ENCODE results near the gene SAMD1. TPM values are rescaled to one million over a fixed set of nuclear protein-coding genes. Genes with fewer than 3 reads are reported as not detected.
"Not testable (repeated sequence)": the region's sequence is repeated elsewhere in the genome, so short reads cannot be mapped to it uniquely, and the experiment has no call there.

SAMD1 gene
- total RNA-seq, 2 donors from 2014 or later, result 25.4 to 48.2 TPM

DNA sequence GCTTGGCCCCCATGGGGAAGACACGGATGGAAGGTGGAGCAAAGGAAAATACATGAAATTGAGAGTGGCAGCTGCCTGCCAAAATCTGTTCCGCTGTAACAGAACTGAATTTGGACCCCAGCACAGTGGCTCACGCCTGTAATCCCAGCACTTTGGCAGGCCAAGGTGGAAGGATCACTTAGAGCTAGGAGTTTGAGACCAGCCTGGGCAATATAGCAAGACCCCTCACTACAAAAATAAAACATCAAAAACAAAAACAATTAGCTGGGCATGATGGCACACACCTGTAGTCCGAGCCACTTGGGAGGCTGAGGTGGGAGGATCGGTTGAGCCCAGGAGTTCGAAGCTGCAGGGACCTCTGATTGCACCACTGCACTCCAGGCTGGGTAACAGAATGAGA, 38.1 kb downstream of the SAMD1 start:
- H3K4me1 ChIP-seq (replicated peaks), result no peaks in the 10 kb centered on the region
- no peak overlapping the region for H3K4me3 ChIP-seq
- intact Hi-C loops (cut with DNase I), result no loop called here
- no peak for TF ChIP-seq CTCF (IDR thresholded peaks at IDR 0.05)
- TF ChIP-seq POLR2A (IDR thresholded peaks at IDR 0.05), result no peak
- TF ChIP-seq POLR2AphosphoS5 (IDR thresholded peaks at IDR 0.05), result no peak
- H3K9me3 ChIP-seq, result no peaks in the 10 kb centered on the region
- no peak for DNase-seq (ENCODE audit: low spot score)
- WGBS, result 83% methylated on average over 6 of the region's 6 CpGs
- no peaks in the 10 kb centered on the region for H3K36me3 ChIP-seq
- H3K27ac ChIP-seq, result no peak overlapping the region
- no peaks in the 10 kb centered on the region for H3K27me3 ChIP-seq (replicated peaks; ENCODE audit: insufficient read depth)

- Histone ChIP-seq H3K27ac (no peak overlapping the region), H3K4me1 (replicated peaks) (no peaks in the 10 kb centered on the region), H3K27me3 (replicated peaks; ENCODE audit: insufficient read depth) (no peaks in the 10 kb centered on the region), H3K9me3 (no peaks in the 10 kb centered on the region), H3K36me3 (no peaks in the 10 kb centered on the region), H3K4me3 (no peak overlapping the region)
- WGBS, result 77% methylated on average over 9 of the region's 9 CpGs
- TF ChIP-seq CTCF (IDR thresholded peaks at IDR 0.05) (no peak), POLR2A (IDR thresholded peaks at IDR 0.05) (no peak), POLR2AphosphoS5 (IDR thresholded peaks at IDR 0.05) (no peak)
- no peak for DNase-seq (ENCODE audit: low spot score)
- intact Hi-C loops (cut with DNase I), result no loop called here
These were observed 38.6 kb downstream of the SAMD1 start for GRCh38 chr19:14051980-14052379.

- WGBS, result 94% methylated on average over 11 of the region's 11 CpGs
- H3K27ac ChIP-seq; H3K36me3 ChIP-seq; H3K4me1 ChIP-seq (replicated peaks); H3K4me3 ChIP-seq; intact Hi-C loops (cut with DNase I); DNase-seq (ENCODE audit: low spot score); H3K9me3 ChIP-seq; H3K27me3 ChIP-seq (replicated peaks; ENCODE audit: insufficient read depth): not testable (repeated sequence)
These were observed 39.6 kb downstream of the SAMD1 start for GRCh38 chr19:14050961-14051360.

GRCh38 chr19:14050512-14050911, 40.0 kb downstream of the SAMD1 start:
- WGBS, result 96% methylated on average over 4 of the region's 4 CpGs
- no peaks in the 10 kb centered on the region for H3K27me3 ChIP-seq (replicated peaks; ENCODE audit: insufficient read depth)
- H3K9me3 ChIP-seq, result no peaks in the 10 kb centered on the region
- intact Hi-C loops (cut with DNase I), result no loop called here
- H3K27ac ChIP-seq, result no peak overlapping the region
- no peak for DNase-seq (ENCODE audit: low spot score)
- no peaks in the 10 kb centered on the region for H3K4me1 ChIP-seq (replicated peaks)
- H3K4me3 ChIP-seq, result no peak overlapping the region
- H3K36me3 ChIP-seq, result no peaks in the 10 kb centered on the region
- TF ChIP-seq CTCF (IDR thresholded peaks at IDR 0.05) (no peak), POLR2A (IDR thresholded peaks at IDR 0.05) (no peak), POLR2AphosphoS5 (IDR thresholded peaks at IDR 0.05) (no peak)

DNA sequence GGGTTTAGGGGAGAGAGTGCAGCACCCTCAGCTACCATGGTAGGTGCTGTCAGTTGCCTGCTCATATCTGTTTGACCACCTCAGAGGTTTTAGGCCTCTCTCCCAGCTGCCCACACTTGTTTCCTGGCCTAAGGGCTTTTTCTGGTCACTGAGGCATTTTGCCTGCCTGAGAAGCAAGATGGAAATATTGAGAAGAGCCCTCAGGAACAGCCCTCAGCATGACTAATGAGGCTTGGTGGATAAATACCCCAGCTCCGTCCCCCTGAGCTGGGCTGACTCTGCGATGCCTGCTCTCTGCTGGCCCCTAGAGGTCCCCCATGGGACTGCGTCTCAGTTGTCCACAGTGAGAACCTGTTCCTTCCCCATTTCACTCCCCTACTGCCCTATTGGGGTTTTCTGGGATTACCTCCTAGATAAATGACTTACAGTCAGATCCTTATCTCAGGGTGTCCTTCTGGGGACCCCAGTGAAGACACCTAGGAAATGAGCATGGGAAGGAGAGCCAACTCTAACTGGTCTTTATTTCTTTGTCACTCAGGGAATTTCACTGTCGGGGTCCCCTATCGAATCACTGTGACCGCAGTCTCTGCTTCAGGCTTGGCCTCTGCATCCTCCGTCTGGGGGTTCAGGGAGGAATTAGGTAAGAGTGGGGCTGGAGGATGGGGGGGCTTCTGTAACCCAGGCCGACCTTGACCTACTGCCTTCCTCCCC, 42.0 kb downstream of the SAMD1 start:
- peak; percentile 29 to 59 (median 48) for TF ChIP-seq CTCF (IDR thresholded peaks at IDR 0.05)
- no peak for TF ChIP-seq POLR2AphosphoS5 (IDR thresholded peaks at IDR 0.05)
- no peaks in the 10 kb centered on the region for H3K27me3 ChIP-seq (replicated peaks; ENCODE audit: insufficient read depth)

GRCh38 chr19:14047866-14048265, 42.7 kb downstream of the SAMD1 start:
- H3K9me3 ChIP-seq; H3K27me3 ChIP-seq (replicated peaks; ENCODE audit: insufficient read depth); H3K4me1 ChIP-seq (replicated peaks); DNase-seq (ENCODE audit: low spot score); H3K27ac ChIP-seq; intact Hi-C loops (cut with DNase I); H3K36me3 ChIP-seq; H3K4me3 ChIP-seq: not testable (repeated sequence)
- WGBS, result 91% methylated on average over 10 of the region's 10 CpGs

More for the DNA sequence above, 42.0 kb downstream of the SAMD1 start:
- Histone ChIP-seq H3K36me3 (no peaks in the 10 kb centered on the region), H3K4me3 (no peak overlapping the region), H3K9me3 (no peaks in the 10 kb centered on the region), H3K4me1 (replicated peaks) (no peaks in the 10 kb centered on the region), H3K27ac (no peak overlapping the region)
- 83% methylated on average over 8 of the region's 8 CpGs for WGBS
- intact Hi-C loops (cut with DNase I), result no loop called here
- no peak for DNase-seq (ENCODE audit: low spot score)

Measured in prostate gland (tissue), 2 donors.